GM12878 (cell line): ENCODE measurements around the gene SLC39A11. TPM values are rescaled to one million over a fixed set of nuclear protein-coding genes. Genes with fewer than 3 reads are reported as not detected.

Source experiments
- ATAC-seq: fragments of 200-7000 bp; cut with Tn5 transposase; 3 replicates; pipeline ENCODE4 v1.9.1; 2020; ENCODE audit warnings: mild to moderate bottlenecking, moderate library complexity
- BruUV-seq: library from RNA; stranded (reverse); fragments of 400-500 nt; replicated peaks from 2 replicates; lab custom pipeline; 2021; lab: Mats Ljungman, UMichigan
- CTCF ChIA-PET: fragments of 300-600 bp; sonication (Branson Sonifier 250); formaldehyde crosslinking; extraction: SDS; loops from one replicate; lab custom pipeline; 2021; ENCODE audit warnings: inconsistent platforms; lab: Yijun Ruan, JAX
- POLR2A ChIA-PET: fragments of 350-600 bp; formaldehyde crosslinking; extraction: SDS; loops from one replicate; lab custom pipeline; 2021; ENCODE audit warnings: inconsistent platforms; lab: Charles Lee
- RAD21 ChIA-PET: fragments of 300-600 bp; sonication (Branson Sonifier 250); formaldehyde crosslinking; loops from one replicate; lab custom pipeline; 2023; ENCODE audit warnings: antibody characterized with exemption; ENCODE audit not compliant: unreplicated experiment; lab: Charles Lee
- SMC1A ChIA-PET: fragments of 300-600 bp; sonication (Branson Sonifier 250); formaldehyde crosslinking; loops from one replicate; lab custom pipeline; 2023; ENCODE audit not compliant: unreplicated experiment, uncharacterized antibody; lab: Charles Lee
- DNase-seq: peaks from one replicate; pipeline ENCODE4 v3.0.0-alpha.2; 2011; ENCODE audit warnings: low read depth, low spot score
- FAIRE-seq: peaks from 3 replicates; lab custom pipeline; 2011; peaks lifted over from hg19 to GRCh38; lab: Jason Lieb, UNC
- H2AFZ ChIP-seq: 2 replicates; pipeline ENCODE4 v1.6.0; 2011; ENCODE audit warnings: low read depth, low read length, control low read depth; ENCODE audit not compliant: control insufficient read depth
- H3K27ac ChIP-seq: 2 replicates; pipeline ENCODE4 v1.5.1; 2011; ENCODE audit warnings: control low read depth; ENCODE audit not compliant: control insufficient read depth, insufficient read depth
- H3K27me3 ChIP-seq, 2 experiments: replicated peaks in 1 of 2; 2 replicates each; pipeline versions ENCODE4 v1.6.0 to v1.6.1; 2011; ENCODE audit warnings: low read length in 1 of 2; ENCODE audit not compliant: control insufficient read depth in 2 of 2, insufficient read depth in 2 of 2
- H3K36me3 ChIP-seq, 2 experiments: 2 replicates each; pipeline ENCODE4 v1.5.1; 2011; ENCODE audit warnings: low read length in 1 of 2; ENCODE audit not compliant: control insufficient read depth in 2 of 2, insufficient read depth in 2 of 2
- H3K4me1 ChIP-seq: 2 replicates; pipeline ENCODE4 v1.6.1; 2011; ENCODE audit warnings: mild to moderate bottlenecking, low read length, moderate library complexity, mixed read lengths; ENCODE audit not compliant: control insufficient read depth, insufficient read depth
- H3K4me2 ChIP-seq: 2 replicates; pipeline ENCODE4 v1.6.0; 2011; ENCODE audit warnings: control low read depth; ENCODE audit not compliant: control insufficient read depth, insufficient read depth
- H3K4me3 ChIP-seq: fragments of 200-600 bp; sonication (generic); 2 replicates; pipeline ENCODE4 v1.5.1; 2016
- H3K79me2 ChIP-seq: 2 replicates; pipeline ENCODE4 v1.6.0; 2011; ENCODE audit warnings: low read length; ENCODE audit not compliant: control insufficient read depth, insufficient read depth
- H3K9ac ChIP-seq: 2 replicates; pipeline ENCODE4 v1.8.0; 2011; ENCODE audit warnings: low read length, control low read depth, mixed read lengths; ENCODE audit not compliant: control insufficient read depth, insufficient read depth
- H3K9me3 ChIP-seq: replicated peaks from 3 replicates; pipeline ENCODE4 v1.5.1; 2011; ENCODE audit warnings: mild to moderate bottlenecking, low read length; ENCODE audit not compliant: control insufficient read depth, insufficient read depth
- H4K20me1 ChIP-seq: 2 replicates; pipeline ENCODE4 v1.6.0; 2011; ENCODE audit not compliant: control insufficient read depth, insufficient read depth
- CBFB ChIP-seq: IDR thresholded peaks from 2 replicates; pipeline ENCODE4 v1.6.1; 2016; ENCODE audit warnings: antibody characterized with exemption, low read depth
- GABPA ChIP-seq: IDR thresholded peaks from 2 replicates; pipeline ENCODE4 v1.6.1; 2014; ENCODE audit warnings: antibody characterized with exemption, low read depth, mild to moderate bottlenecking, inconsistent platforms
- MAX ChIP-seq: IDR thresholded peaks from 2 replicates; pipeline ENCODE4 v1.6.1; 2012; ENCODE audit warnings: low read depth, low read length, improper control_type of control experiment
- MLLT1 ChIP-seq: fragments of 450-650 bp; IDR thresholded peaks from 2 replicates; pipeline ENCODE4 v1.6.1; 2016; ENCODE audit warnings: mild to moderate bottlenecking
- PRDM15 ChIP-seq: fragments of 450-650 bp; formaldehyde crosslinking; IDR thresholded peaks from 2 replicates; pipeline ENCODE4 v1.4.0; 2020; ENCODE audit warnings: mild to moderate bottlenecking, moderate library complexity
- RB1 ChIP-seq: fragments of 450-650 bp; formaldehyde crosslinking; IDR thresholded peaks from 2 replicates; pipeline ENCODE4 v1.6.1; 2017; ENCODE audit warnings: mild to moderate bottlenecking, borderline replicate concordance
- ZBTB4 ChIP-seq: fragments of 450-650 bp; formaldehyde crosslinking; IDR thresholded peaks from 2 replicates; pipeline ENCODE4 v1.4.0; 2022; ENCODE audit warnings: mild to moderate bottlenecking, moderate library complexity
- WGBS: methylation state at CpG from one replicate; pipeline ENCODE4 v1.1.6; 2016; ENCODE audit warnings: low lambda C conversion rate; ENCODE audit not compliant: insufficient replicate concordance, insufficient coverage; ENCODE audit errors: missing lambda C conversion rate; 5-methylcytosine and 5-hydroxymethylcytosine counted together
- in situ Hi-C: fragments of 300-500 bp; cut with MboI; formaldehyde crosslinking; loops from 9 replicates; pipeline ENCODE4 v1.14.3; 2018; ENCODE audit warnings: mixed read lengths
- intact Hi-C: fragments of 100-400 bp; cut with micrococcal nuclease; formaldehyde crosslinking; loops from one replicate; pipeline ENCODE4 v1.14.2; 2022; ENCODE audit not compliant: unreplicated experiment
- polyA plus RNA-seq, 11 experiments: library from polyadenylated mRNA; depleted of rRNA in 4 of 11; unstranded in 6 of 11; stranded (reverse) in 5 of 11; fragments of >200 nt; fragmentation: Nextera tagmentation in 4 of 11; fragmentation: Illumina TruSeq in 1 of 11; extraction: Ambion mirVana in 4 of 11; extraction: Trizol in 1 of 11; gene quantifications; 1 replicate in 1 of 11; 2 replicates in 10 of 11; pipeline versions ENCODE4 v1.2.1 to v1.2.3, GENCODE V29; 2011 to 2016; ENCODE audit warnings: inconsistent platforms in 2 of 11, missing spikeins in 2 of 11, low read depth in 1 of 11
- total RNA-seq, 4 experiments: library from RNA; depleted of rRNA in 3 of 4; stranded (reverse); fragments of >200 nt in 3 of 4; fragmentation: Illumina TruSeq in 1 of 4; extraction: Trizol in 1 of 4; gene quantifications; 2 replicates each; pipeline versions ENCODE4 v1.2.1 to v1.2.3, GENCODE V29; 2013 to 2021

Gene SLC39A11
- total and polyA plus RNA-seq, 10 of the 15 experiments (the other 5 are each of a cell fraction or from before 2014, with no cell fraction given), result 8.6 to 23.8 (median 14.0) TPM

GRCh38 chr17:72616447-72616846, 476.0 kb downstream of the SLC39A11 start:
- intact Hi-C loops (loop anchor here (5.0 kb wide), 1 partner anchor 54 kb away; no protein-coding TSS in a partner anchor), in situ Hi-C loops (no loop called here)
- Histone ChIP-seq H3K9ac (no peak overlapping the region), H2AFZ (no peak overlapping the region), H3K27ac (no peak overlapping the region), H3K36me3 (no peaks in the 10 kb centered on the region), H3K79me2 (no peaks in the 10 kb centered on the region), H3K27me3 (no peaks in the 10 kb centered on the region), H3K4me1 (no peaks in the 10 kb centered on the region), H3K4me2 (no peak overlapping the region), H3K9me3 (no peaks in the 10 kb centered on the region; the same call in 2 of the 3 replicates), H4K20me1 (no peaks in the 10 kb centered on the region), H3K4me3 (no peak overlapping the region)
- TF ChIP-seq PRDM15, result no peak
- no peak for TF ChIP-seq MLLT1
- TF ChIP-seq CBFB, result no peak
- no peak for TF ChIP-seq MAX
- TF ChIP-seq RB1, result no peak
- TF ChIP-seq ZBTB4 (CRISPR knock-in tag), result no peak
- TF ChIP-seq GABPA, result no peak
- no peak for DNase-seq
- CTCF ChIA-PET, result interaction anchor here (1.4 to 2.8 kb wide), 2 partner anchors 54 to 55 kb away, joined by 3 to 26 read pairs; no protein-coding TSS in a partner anchor
- SMC1A ChIA-PET, result interaction anchor here (1.3 to 4.0 kb wide), 4 partner anchors 9 to 29 kb away, joined by 4 to 28 read pairs (median 16); no protein-coding TSS in a partner anchor
- POLR2A ChIA-PET, result interaction anchor here (3.0 kb wide), 1 partner anchor 29 kb away, joined by 25 read pairs; no protein-coding TSS in a partner anchor
- 21% methylated on average over 4 of the region's 4 CpGs for WGBS
- no TSS peak for BruUV-seq
- RAD21 ChIA-PET, result interaction anchor here (2.2 to 2.6 kb wide), 2 partner anchors 13 to 24 kb away, joined by 12 to 18 read pairs; no protein-coding TSS in a partner anchor
- no peak for ATAC-seq
- FAIRE-seq, result no peak
